Fibroblast of mammary gland (primary cell): ENCODE results near the gene STAMBP.

Source experiments
- DNase-seq: peaks from one replicate; pipeline ENCODE4 v3.0.0-alpha.2; 2010; ENCODE audit warnings: low read depth
- H3K4me3 ChIP-seq: 2 replicates; pipeline ENCODE4 v1.5.1; 2011; ENCODE audit warnings: low read depth, mild to moderate bottlenecking, low read length, moderate library complexity; ENCODE audit not compliant: control insufficient read depth
- CTCF ChIP-seq: conservative IDR thresholded peaks from 2 replicates; pipeline ENCODE4 v1.5.1; 2011; ENCODE audit warnings: low read depth, low read length, inconsistent platforms; ENCODE audit not compliant: control insufficient read depth, insufficient read depth

Gene STAMBP

GRCh38 chr2:73825408-73825807 lies 3.4 kb upstream of the STAMBP start:
- TF ChIP-seq CTCF, result no peak
- no peak overlapping the region for H3K4me3 ChIP-seq
- DNase-seq, result peak; percentile 21

- TF ChIP-seq CTCF, result peak; percentile 70
- H3K4me3 ChIP-seq, result no peak overlapping the region
- DNase-seq, result peak; percentile 69
Measured at GRCh38 chr2:73827018-73827417, 1.7 kb upstream of the STAMBP start.

GRCh38 chr2:73827660-73828388 lies 937 bp upstream of the STAMBP start:
- no peak overlapping the region for H3K4me3 ChIP-seq
- no peak for TF ChIP-seq CTCF
- DNase-seq, result no peak

- no peak for TF ChIP-seq CTCF
- H3K4me3 ChIP-seq, result peak overlapping the region; percentile 72
- DNase-seq, result no peak
Measured at GRCh38 chr2:73828389-73828817, 358 bp upstream of the STAMBP start.

- DNase-seq, result peak; percentile 97
- TF ChIP-seq CTCF, result no peak
- no peak overlapping the region for H3K4me3 ChIP-seq
Measured at GRCh38 chr2:73830871-73831401, 2.2 kb downstream of the STAMBP start.

GRCh38 chr2:73832930-73833329 lies 4.2 kb downstream of the STAMBP start:
- H3K4me3 ChIP-seq, result no peak overlapping the region
- no peak for TF ChIP-seq CTCF
- DNase-seq, result peak; percentile 45
